ENCODE measurements around the gene TARM1. TPM values are rescaled to one million over a fixed set of nuclear protein-coding genes. Genes with fewer than 3 reads are reported as not detected.
A peak's percentile ranks its signal among the peaks of the same experiment; 100 is the strongest.

TARM1 gene
- total and polyA plus RNA-seq, 10 donors, result 1.5 TPM; not detected in 9

DNA sequence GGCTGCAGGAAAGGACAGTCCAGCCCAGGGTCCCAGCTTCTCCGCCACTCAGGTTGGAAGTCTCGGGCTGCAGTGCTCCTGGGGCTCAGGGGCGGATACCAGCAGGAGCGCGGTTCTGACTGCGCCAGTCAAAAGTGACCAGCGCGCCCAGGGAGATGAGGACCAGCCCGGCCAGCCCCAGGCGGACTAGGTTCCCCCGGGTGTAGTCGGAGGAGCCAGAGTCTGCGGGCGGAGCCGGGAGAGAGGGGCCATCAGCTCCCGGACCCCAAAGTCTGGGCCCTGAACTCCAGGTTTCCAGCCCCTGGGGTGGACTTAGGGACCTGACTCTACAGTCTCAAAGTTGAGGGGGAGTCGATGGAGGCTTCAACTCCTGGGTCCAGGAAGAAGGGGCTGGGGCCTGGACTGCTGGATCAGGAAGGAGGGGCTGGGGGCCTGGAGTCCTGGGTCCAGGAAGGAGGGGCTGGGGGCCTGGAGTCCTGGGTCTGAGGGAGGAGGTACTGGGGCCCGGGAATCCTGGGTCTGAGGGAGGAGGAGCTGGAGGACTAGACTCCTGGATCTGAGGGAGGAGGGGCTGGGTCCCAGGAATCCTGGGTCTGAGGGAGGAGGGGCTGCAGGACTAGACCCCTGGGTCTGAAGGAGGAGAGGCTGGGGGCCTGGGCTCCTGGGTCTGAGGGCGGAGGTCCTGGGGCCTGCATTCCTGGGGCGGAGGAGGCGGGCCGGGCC is 14.1 kb upstream of the TARM1 start:
- Histone ChIP-seq H3K27ac (peak overlapping the region in 3 of 8 donors; percentile 79 to 85 (median 83)), H3K27me3 (replicated peaks in 1 of 7) (peaks cover 0 to 44% (median 14%) of the 10 kb centered on the region in 7 donors), H3K4me3 (peak overlapping the region in 6 of 8 donors; percentile 22 to 65 (median 32)), H3K4me1 (peaks cover 3 to 53% (median 16%) of the 10 kb centered on the region in 6 donors), H3K36me3 (peaks cover 0 to 9% (median 0%) of the 10 kb centered on the region in 6 donors), H3K9me3 (no peaks in the 10 kb centered on the region)
- intact Hi-C loops (cut with DNase I; ENCODE audit: low total_unique reads), result no loop called here
- TF ChIP-seq POLR2AphosphoS5 (IDR thresholded peaks at IDR 0.05) (no peak), POLR2A (IDR thresholded peaks at IDR 0.05) (no peak)
- TF ChIP-seq, protein P1, sequence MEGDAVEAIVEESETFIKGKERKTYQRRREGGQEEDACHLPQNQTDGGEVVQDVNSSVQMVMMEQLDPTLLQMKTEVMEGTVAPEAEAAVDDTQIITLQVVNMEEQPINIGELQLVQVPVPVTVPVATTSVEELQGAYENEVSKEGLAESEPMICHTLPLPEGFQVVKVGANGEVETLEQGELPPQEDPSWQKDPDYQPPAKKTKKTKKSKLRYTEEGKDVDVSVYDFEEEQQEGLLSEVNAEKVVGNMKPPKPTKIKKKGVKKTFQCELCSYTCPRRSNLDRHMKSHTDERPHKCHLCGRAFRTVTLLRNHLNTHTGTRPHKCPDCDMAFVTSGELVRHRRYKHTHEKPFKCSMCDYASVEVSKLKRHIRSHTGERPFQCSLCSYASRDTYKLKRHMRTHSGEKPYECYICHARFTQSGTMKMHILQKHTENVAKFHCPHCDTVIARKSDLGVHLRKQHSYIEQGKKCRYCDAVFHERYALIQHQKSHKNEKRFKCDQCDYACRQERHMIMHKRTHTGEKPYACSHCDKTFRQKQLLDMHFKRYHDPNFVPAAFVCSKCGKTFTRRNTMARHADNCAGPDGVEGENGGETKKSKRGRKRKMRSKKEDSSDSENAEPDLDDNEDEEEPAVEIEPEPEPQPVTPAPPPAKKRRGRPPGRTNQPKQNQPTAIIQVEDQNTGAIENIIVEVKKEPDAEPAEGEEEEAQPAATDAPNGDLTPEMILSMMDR (IDR thresholded peaks at IDR 0.05 in 8 of 11, conservative IDR thresholded peaks at IDR 0.05 in 3 of 11), result no peak
- 74 to 88% (median 76%) methylated on average over 16 to 22 of the region's 22 CpGs for WGBS, 5 donors
- DNase-seq, result no peak

DNA sequence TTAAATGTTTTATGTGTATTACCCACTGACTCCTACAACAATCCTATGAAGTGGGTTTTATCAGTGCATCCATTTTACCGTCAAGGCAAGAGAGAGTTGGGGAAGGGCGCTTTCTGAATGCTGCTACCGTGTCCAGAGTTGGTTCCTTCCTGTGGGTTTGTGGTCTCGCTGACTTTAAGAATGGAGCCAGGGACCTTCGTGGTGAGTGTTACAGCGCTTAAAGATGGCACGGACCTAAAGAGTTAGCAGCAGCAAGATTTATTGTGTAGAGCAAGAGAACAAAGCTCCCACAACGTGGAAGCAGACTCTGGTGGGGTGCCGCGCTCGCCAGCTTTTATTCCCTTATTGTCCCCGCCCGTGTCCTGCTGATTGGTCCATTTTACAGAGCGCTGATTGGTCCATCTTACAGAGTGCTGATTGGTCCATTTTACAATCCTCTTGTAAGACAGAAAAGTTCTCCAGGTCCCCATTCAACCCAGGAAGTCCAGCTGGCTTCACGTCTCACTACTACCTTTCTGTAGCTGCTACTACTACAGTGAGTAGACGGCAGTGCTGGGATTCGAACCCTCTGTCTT is 13.3 kb upstream of the TARM1 start:
- intact Hi-C loops (cut with DNase I; ENCODE audit: low total_unique reads), result no loop called here
- TF ChIP-seq, protein P1 (IDR thresholded peaks at IDR 0.05 in 8 of 11, conservative IDR thresholded peaks at IDR 0.05 in 3 of 11), result no peak
- TF ChIP-seq POLR2AphosphoS5 (IDR thresholded peaks at IDR 0.05), result no peak
- TF ChIP-seq POLR2A (IDR thresholded peaks at IDR 0.05), result no peak
- Histone ChIP-seq H3K4me3 (no peak overlapping the region), H3K36me3 (peaks cover 0 to 9% (median 0%) of the 10 kb centered on the region in 6 donors), H3K4me1 (peaks cover 3 to 46% (median 16%) of the 10 kb centered on the region in 6 donors), H3K27me3 (replicated peaks in 1 of 7) (peaks cover 0 to 51% (median 17%) of the 10 kb centered on the region in 7 donors), H3K27ac (no peak overlapping the region), H3K9me3 (no peaks in the 10 kb centered on the region)
- no peak for DNase-seq
- 51 to 70% (median 53%) methylated on average over 17 of the region's 17 CpGs for whole genome bisulfite sequencing, 5 donors

DNA sequence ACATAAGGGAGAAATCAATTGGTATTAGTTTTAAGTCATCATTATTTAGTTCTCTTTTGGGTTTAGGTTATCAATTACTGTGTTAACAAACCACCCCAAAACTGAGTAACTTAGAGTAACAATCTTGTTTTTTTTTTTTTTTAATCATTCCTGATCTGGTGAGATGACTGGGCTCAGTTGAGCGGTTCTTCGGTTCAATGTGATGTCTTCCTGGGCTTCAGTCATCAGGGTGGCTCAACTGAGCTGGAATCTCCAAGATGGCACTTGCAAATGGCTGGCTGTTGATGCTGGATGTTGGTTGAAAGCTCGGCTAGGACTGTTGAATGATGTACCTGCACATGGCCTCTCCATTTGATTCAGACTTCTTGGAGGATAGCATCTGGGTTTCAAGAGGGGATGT is 3.2 kb upstream of the TARM1 start:
- H3K4me1 ChIP-seq, result no peaks in the 10 kb centered on the region
- no peak overlapping the region for H3K4me3 ChIP-seq
- H3K27me3 ChIP-seq (replicated peaks in 1 of 7), result peaks cover 0 to 7% (median 0%) of the 10 kb centered on the region in 7 donors
- TF ChIP-seq POLR2A (IDR thresholded peaks at IDR 0.05), result no peak
- no peak for TF ChIP-seq POLR2AphosphoS5 (IDR thresholded peaks at IDR 0.05)
- TF ChIP-seq, protein P1 (IDR thresholded peaks at IDR 0.05 in 8 of 11, conservative IDR thresholded peaks at IDR 0.05 in 3 of 11), result no peak
- no peak overlapping the region for H3K27ac ChIP-seq
- no peaks in the 10 kb centered on the region for H3K36me3 ChIP-seq
- no peak for DNase-seq
- intact Hi-C loops (cut with DNase I; ENCODE audit: low total_unique reads), result no loop called here
- peaks cover 0 to 36% (median 22%) of the 10 kb centered on the region in 8 donors for H3K9me3 ChIP-seq
- 75 to 91% (median 83%) methylated on average over 3 of the region's 3 CpGs for WGBS, 5 donors

DNA sequence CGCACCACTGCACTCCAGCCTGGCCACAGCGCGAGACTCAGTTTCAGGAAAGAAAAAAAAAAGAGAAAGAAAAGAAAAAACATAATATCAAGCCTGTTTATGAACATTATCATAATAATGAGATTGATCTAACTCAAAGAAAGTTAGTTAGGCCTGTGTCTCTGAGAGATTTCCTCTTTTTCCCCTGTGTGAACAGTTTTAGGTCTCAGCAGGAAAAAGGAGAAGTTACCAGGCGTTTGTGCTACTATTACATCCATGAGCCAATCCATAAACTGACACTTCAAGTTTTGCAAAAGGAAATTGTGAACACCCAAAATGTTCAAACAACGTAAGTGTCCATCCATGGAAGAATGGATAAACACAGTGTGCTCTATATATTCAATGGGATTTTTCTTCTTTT is 3.8 kb downstream of the TARM1 start:
- Histone ChIP-seq H3K27me3 (replicated peaks in 1 of 7) (peaks cover 0 to 3% (median 0%) of the 10 kb centered on the region in 7 donors), H3K9me3 (peaks cover 0 to 17% (median 13%) of the 10 kb centered on the region in 8 donors), H3K4me3 (no peak overlapping the region), H3K4me1 (peaks cover 0 to 13% (median 1%) of the 10 kb centered on the region in 6 donors), H3K36me3 (no peaks in the 10 kb centered on the region), H3K27ac (peak overlapping the region in 6 of 8 donors; percentile 16 to 67 (median 32))
- 38 to 54% (median 47%) methylated on average over 5 of the region's 5 CpGs for WGBS, 5 donors
- intact Hi-C loops (cut with DNase I; ENCODE audit: low total_unique reads), result no loop called here
- TF ChIP-seq POLR2AphosphoS5 (IDR thresholded peaks at IDR 0.05), result no peak
- TF ChIP-seq, protein P1 (IDR thresholded peaks at IDR 0.05 in 8 of 11, conservative IDR thresholded peaks at IDR 0.05 in 3 of 11), result no peak
- no peak for TF ChIP-seq POLR2A (IDR thresholded peaks at IDR 0.05)
- DNase-seq, result no peak
